Caco-2 (cell line): ENCODE data around the gene ST6GALNAC1. TPM values are rescaled to one million over a fixed set of nuclear protein-coding genes. Genes with fewer than 3 reads are reported as not detected.

Experiments used
- BruUV-seq: library from RNA; stranded (reverse); fragments of 400-500 nt; replicated peaks from 2 replicates; lab custom pipeline; 2021; lab: Mats Ljungman, UMichigan
- CTCF ChIA-PET: fragments of 300-600 bp; sonication (Branson Sonifier 250); formaldehyde crosslinking; loops from one replicate; lab custom pipeline; 2022; ENCODE audit warnings: antibody characterized with exemption; lab: Charles Lee
- POLR2A ChIA-PET: fragments of 300-600 bp; sonication (Branson Sonifier 250); formaldehyde crosslinking; loops from one replicate; lab custom pipeline; 2022; ENCODE audit warnings: antibody characterized with exemption; lab: Charles Lee
- DNase-seq, 2 experiments: peaks; one replicate each; pipeline versions ENCODE4 v3.0.0 to v3.0.0-alpha.2; 2020 to 2022
- H3K27me3 ChIP-seq: replicated peaks from 2 replicates; pipeline ENCODE4 v1.6.0; 2011; ENCODE audit warnings: low read length; ENCODE audit not compliant: control insufficient read depth, insufficient read depth
- H3K36me3 ChIP-seq: 2 replicates; pipeline ENCODE4 v1.5.1; 2011; ENCODE audit warnings: low read length; ENCODE audit not compliant: control insufficient read depth, insufficient read depth
- H3K4me1 ChIP-seq: fragments of 250-450 bp; sonication (Bioruptor Pico); 2 replicates; pipeline ENCODE4 v1.5.1; 2020; ENCODE audit warnings: mild to moderate bottlenecking
- H3K4me3 ChIP-seq: 2 replicates; pipeline ENCODE4 v1.5.1; 2011; ENCODE audit warnings: low read depth, mild to moderate bottlenecking, control low read depth, low read length
- H3K9me3 ChIP-seq: fragments of 250-450 bp; sonication (Bioruptor Pico); 2 replicates; pipeline ENCODE4 v1.5.1; 2020; ENCODE audit warnings: mild to moderate bottlenecking, moderate library complexity
- H3K27ac Mint-ChIP-seq: one replicate; pipeline ENCODE4 v1.8.0; 2022; ENCODE audit warnings: mixed read lengths; ENCODE audit not compliant: unreplicated experiment
- H3K27me3 Mint-ChIP-seq: one replicate; pipeline ENCODE4 v1.8.0; 2022; ENCODE audit warnings: mixed read lengths; ENCODE audit not compliant: insufficient read depth, unreplicated experiment
- H3K36me3 Mint-ChIP-seq: one replicate; pipeline ENCODE4 v1.8.0; 2022; ENCODE audit warnings: mild to moderate bottlenecking, mixed read lengths; ENCODE audit not compliant: insufficient read depth, unreplicated experiment
- H3K4me1 Mint-ChIP-seq: one replicate; pipeline ENCODE4 v1.8.0; 2022; ENCODE audit warnings: low read depth, mixed read lengths; ENCODE audit not compliant: unreplicated experiment
- H3K4me3 Mint-ChIP-seq: one replicate; pipeline ENCODE4 v1.8.0; 2022; ENCODE audit warnings: mild to moderate bottlenecking, moderate library complexity, mixed read lengths; ENCODE audit not compliant: unreplicated experiment
- H3K9me3 Mint-ChIP-seq: one replicate; pipeline ENCODE4 v1.8.0; 2022; ENCODE audit warnings: mixed read lengths; ENCODE audit not compliant: unreplicated experiment
- intact Hi-C: fragments of 100-400 bp; cut with micrococcal nuclease; formaldehyde crosslinking; loops from one replicate; pipeline ENCODE4 v1.10.0; 2022; ENCODE audit not compliant: unreplicated experiment
- total RNA-seq: library from RNA; stranded (reverse); gene quantifications from 2 replicates; pipeline ENCODE4 v1.2.3, GENCODE V29; 2022
- TF ChIP-seq, protein P1 (sequence below), 2 experiments: fragments of 200-600 bp in 1 of 2; IDR thresholded peaks; 1 replicate in 1 of 2; 2 replicates in 1 of 2; pipeline versions ENCODE4 v1.5.1 to v1.8.0; 2011 to 2022; ENCODE audit warnings: antibody characterized with exemption in 1 of 2, control low read depth in 1 of 2, inconsistent platforms in 1 of 2, low read depth in 1 of 2, low read length in 1 of 2, mild to moderate bottlenecking in 1 of 2, moderate library complexity in 1 of 2; ENCODE audit not compliant: insufficient read depth in 1 of 2, severe bottlenecking in 1 of 2, unreplicated experiment in 1 of 2

ST6GALNAC1 gene
- total RNA-seq, 1 experiment from 2014 or later = 1.7 TPM

DNA sequence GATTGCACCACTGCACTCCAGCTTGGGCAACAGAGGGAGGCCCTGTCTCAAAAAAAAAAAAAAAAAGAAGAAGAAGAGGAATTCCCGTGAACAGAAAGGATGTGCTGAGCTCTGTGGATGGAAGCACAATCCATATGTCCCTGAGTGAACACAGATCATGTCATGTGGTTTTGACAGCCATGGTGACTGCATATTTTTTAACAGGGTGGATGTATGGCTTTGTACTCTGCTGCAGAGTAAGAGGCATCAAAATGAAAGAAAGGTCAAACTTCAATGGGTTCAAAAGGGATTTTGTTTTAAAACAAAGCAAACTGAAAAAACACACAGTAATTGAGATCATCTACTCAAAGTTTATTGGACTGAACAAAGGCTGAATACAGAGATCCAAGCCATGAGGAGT lies 35.7 kb upstream of the ST6GALNAC1 start:
- POLR2A ChIA-PET = interaction anchor here (0.6 kb wide), 1 partner anchor 121 kb away, joined by 3 read pairs; no protein-coding TSS in a partner anchor
- TF ChIP-seq, protein P1, sequence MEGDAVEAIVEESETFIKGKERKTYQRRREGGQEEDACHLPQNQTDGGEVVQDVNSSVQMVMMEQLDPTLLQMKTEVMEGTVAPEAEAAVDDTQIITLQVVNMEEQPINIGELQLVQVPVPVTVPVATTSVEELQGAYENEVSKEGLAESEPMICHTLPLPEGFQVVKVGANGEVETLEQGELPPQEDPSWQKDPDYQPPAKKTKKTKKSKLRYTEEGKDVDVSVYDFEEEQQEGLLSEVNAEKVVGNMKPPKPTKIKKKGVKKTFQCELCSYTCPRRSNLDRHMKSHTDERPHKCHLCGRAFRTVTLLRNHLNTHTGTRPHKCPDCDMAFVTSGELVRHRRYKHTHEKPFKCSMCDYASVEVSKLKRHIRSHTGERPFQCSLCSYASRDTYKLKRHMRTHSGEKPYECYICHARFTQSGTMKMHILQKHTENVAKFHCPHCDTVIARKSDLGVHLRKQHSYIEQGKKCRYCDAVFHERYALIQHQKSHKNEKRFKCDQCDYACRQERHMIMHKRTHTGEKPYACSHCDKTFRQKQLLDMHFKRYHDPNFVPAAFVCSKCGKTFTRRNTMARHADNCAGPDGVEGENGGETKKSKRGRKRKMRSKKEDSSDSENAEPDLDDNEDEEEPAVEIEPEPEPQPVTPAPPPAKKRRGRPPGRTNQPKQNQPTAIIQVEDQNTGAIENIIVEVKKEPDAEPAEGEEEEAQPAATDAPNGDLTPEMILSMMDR (IDR thresholded peaks at IDR 0.05; ENCODE audit: insufficient read depth in 1 of 2, low read depth in 1 of 2, low read length in 1 of 2, severe bottlenecking in 1 of 2, unreplicated experiment in 1 of 2) = no peak
- no peak overlapping the region for H3K4me3 ChIP-seq
- no peak for DNase-seq
- Mint-ChIP-seq H3K27me3 (no peaks in the 10 kb centered on the region), H3K36me3 (peaks cover 24% of the 10 kb centered on the region), H3K9me3 (no peaks in the 10 kb centered on the region), H3K4me1 (no peaks in the 10 kb centered on the region), H3K4me3 (no peak overlapping the region), H3K27ac (no peak overlapping the region)
- peaks cover 8% of the 10 kb centered on the region; the same call in 1 of the 2 replicates for H3K4me1 ChIP-seq
- H3K27me3 ChIP-seq = no peaks in the 10 kb centered on the region
- CTCF ChIA-PET = interaction anchor here (0.7 kb wide), 1 partner anchor 10 kb away, joined by 5 read pairs; no protein-coding TSS in a partner anchor
- no TSS peak for BruUV-seq
- H3K9me3 ChIP-seq = no peaks in the 10 kb centered on the region
- H3K36me3 ChIP-seq = no peaks in the 10 kb centered on the region; the same call in 1 of the 2 replicates
- intact Hi-C loops = no loop called here

DNA sequence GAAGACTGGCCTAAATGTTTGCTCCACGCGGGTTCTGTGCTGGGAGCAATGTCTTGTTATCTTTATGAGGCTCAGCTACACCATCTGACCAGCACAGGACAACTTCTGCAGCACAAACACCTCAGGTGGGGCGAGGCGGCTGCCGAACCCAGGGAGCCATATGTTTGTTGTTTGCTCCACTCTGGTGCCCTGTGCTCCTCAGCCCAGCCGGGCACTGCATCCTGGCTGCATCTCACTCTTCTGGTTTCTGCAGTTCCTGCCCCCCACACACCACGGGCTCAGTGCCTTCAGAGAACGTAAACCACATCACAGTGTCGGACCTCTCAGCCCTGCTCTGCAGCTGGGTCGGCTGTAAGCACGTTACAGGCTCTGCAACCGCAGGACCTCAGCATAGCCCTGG lies 34.8 kb upstream of the ST6GALNAC1 start:
- Mint-ChIP-seq H3K36me3 (peaks cover 20% of the 10 kb centered on the region), H3K27ac (no peak overlapping the region), H3K9me3 (no peaks in the 10 kb centered on the region), H3K4me1 (peaks cover 8% of the 10 kb centered on the region), H3K27me3 (no peaks in the 10 kb centered on the region), H3K4me3 (no peak overlapping the region)
- Histone ChIP-seq H3K27me3 (no peaks in the 10 kb centered on the region), H3K36me3 (no peaks in the 10 kb centered on the region; the same call in 1 of the 2 replicates), H3K4me1 (peaks cover 8% of the 10 kb centered on the region; the same call in 1 of the 2 replicates), H3K9me3 (no peaks in the 10 kb centered on the region), H3K4me3 (no peak overlapping the region)
- DNase-seq = no peak
- ChIA-PET CTCF (interaction anchor here (0.6 kb wide), 3 partner anchors 29 to 106 kb away, joined by 3 read pairs; no protein-coding TSS in a partner anchor), POLR2A (interaction anchor here (0.6 kb wide), 2 partner anchors 24 to 84 kb away, joined by 4 read pairs; no protein-coding TSS in a partner anchor)
- TF ChIP-seq, protein P1 (IDR thresholded peaks at IDR 0.05; ENCODE audit: insufficient read depth in 1 of 2, low read depth in 1 of 2, low read length in 1 of 2, severe bottlenecking in 1 of 2, unreplicated experiment in 1 of 2) = no peak
- no TSS peak for BruUV-seq
- intact Hi-C loops = no loop called here

DNA sequence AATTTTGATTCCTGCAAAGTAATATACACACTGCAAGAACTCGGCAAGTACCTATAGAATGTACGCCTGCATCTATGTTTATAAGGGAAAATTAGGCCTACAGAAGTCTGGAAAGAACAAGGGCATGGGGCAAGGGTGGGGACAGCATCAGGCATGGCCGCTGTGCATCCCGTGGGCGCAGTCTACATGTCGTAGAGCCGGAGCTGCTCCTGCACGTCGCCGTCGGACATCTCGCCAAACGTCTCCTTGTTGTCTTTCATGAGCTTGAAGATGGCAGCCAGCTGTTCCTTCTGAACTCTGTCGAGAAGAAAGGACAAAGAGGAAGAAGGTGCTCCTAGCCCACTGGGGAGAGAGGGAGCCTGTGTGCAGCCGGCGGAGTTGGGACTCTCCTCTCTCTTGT lies 33.8 kb upstream of the ST6GALNAC1 start:
- TF ChIP-seq, protein P1 (IDR thresholded peaks at IDR 0.05; ENCODE audit: insufficient read depth in 1 of 2, low read depth in 1 of 2, low read length in 1 of 2, severe bottlenecking in 1 of 2, unreplicated experiment in 1 of 2) = no peak
- H3K36me3 Mint-ChIP-seq = peaks cover 16% of the 10 kb centered on the region
- no peaks in the 10 kb centered on the region for H3K27me3 Mint-ChIP-seq
- H3K4me3 Mint-ChIP-seq = no peak overlapping the region
- H3K27ac Mint-ChIP-seq = no peak overlapping the region
- CTCF ChIA-PET = interaction anchor here (0.6 kb wide), 1 partner anchor 29 kb away, joined by 3 read pairs; no protein-coding TSS in a partner anchor
- H3K4me1 ChIP-seq = peaks cover 16% of the 10 kb centered on the region; the same call in 1 of the 2 replicates
- POLR2A ChIA-PET = interaction anchor here (0.6 kb wide), 1 partner anchor 25 kb away, joined by 4 read pairs; no protein-coding TSS in a partner anchor
- DNase-seq = no peak
- no TSS peak for BruUV-seq
- intact Hi-C loops = no loop called here
- H3K4me3 ChIP-seq = no peak overlapping the region
- no peaks in the 10 kb centered on the region for H3K9me3 Mint-ChIP-seq
- H3K27me3 ChIP-seq = no peaks in the 10 kb centered on the region
- no peaks in the 10 kb centered on the region for H3K9me3 ChIP-seq
- H3K36me3 ChIP-seq = no peaks in the 10 kb centered on the region
- H3K4me1 Mint-ChIP-seq = peaks cover 14% of the 10 kb centered on the region
